Peyer's patch (tissue), 4 donors: ENCODE data around the gene NIN.
"Not testable (repeated sequence)": the region's sequence is repeated elsewhere in the genome, so short reads cannot be mapped to it uniquely, and the experiment has no call there.

Source experiments
- CTCF ChIP-seq, 6 experiments: fragments of 450-650 bp in 4 of 6; fragments of 200-600 bp in 2 of 6; sonication (generic) in 1 of 6; IDR thresholded peaks; one replicate each; pipeline ENCODE4 v1.5.1; 2017 to 2019; ENCODE audit warnings: antibody characterized with exemption in 6 of 6, mild to moderate bottlenecking in 3 of 6, moderate library complexity in 1 of 6
- POLR2A ChIP-seq, 2 donors: fragments of 450-650 bp; IDR thresholded peaks; one replicate each; pipeline ENCODE4 v1.5.1; 2017; ENCODE audit warnings: antibody characterized with exemption in 2 of 2, mild to moderate bottlenecking in 2 of 2, moderate library complexity in 2 of 2

DNA sequence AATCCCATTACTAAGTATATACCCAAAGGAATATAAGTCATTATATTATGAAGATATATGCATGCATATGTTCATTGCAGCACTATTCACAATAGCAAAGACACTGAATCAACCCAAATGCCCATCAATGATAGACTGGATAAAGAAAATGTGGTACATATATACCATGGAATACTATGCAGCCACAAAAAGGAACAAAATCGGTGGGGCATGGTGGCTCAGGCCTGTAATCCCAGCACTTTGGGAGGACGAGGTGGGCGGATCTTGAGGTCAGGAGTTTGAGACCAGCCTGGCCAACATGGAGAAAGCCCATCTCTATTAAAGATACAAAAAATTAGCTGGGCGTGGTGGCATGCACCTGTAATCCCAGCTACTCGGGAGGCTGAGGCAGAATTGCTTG is 15.4 kb downstream of the NIN start:
- TF ChIP-seq CTCF, POLR2A (IDR thresholded peaks at IDR 0.05): not testable (repeated sequence)
